COLO829 (cell line): ENCODE measurements around the gene PTPRH.

Experiments
- DNase-seq: peaks from one replicate; pipeline ENCODE4 v3.0.0; 2012; ENCODE audit warnings: low spot score

PTPRH gene

DNA sequence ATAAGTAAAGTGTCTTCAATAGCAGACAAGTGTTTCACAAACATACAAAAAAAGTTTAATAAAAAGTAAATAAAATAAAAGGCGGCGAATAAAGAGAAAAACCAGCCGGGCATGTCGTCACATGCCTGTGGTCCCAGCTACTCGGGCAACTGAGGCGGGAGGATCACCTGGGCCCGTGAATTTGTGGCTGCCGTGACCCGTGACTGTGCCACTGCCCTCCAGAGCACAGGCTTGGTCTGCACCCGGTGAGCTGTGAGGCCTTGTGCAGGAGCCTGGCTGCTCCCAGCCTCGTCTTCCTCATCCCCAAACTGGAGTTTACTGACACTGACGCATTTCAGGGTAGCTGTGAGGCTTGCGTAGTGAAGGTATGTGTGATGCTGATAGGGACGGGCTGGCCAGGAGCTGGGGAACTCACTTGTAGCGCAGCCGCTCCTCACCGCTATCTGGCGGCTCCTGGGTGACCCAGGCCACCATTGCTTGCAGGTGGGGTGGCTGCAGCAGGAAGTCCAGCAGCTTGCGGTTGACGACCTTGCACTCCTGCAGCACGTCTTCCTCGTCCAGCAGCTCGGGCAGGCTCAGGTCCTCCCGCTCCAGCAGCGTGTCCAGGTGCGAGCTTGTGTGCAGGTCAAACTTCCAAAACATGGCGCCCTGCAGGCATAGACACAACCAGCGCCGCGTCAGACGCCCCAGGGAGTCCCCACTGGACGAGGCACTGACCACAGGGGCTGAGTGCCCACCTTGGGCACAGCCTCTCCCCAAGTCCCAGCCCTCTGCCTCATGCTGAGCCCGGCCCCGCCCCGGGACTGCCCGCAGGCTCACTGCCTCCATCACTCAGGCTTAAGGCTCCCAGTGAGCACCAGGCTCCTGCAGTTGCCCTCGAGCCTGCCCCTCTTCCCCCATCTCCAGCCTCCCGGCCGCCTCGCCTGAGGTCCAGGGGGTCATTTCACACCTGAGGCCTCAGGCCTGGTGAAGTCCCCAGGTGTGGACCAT is 37.5 kb upstream of the PTPRH start:
- DNase-seq: no peak

DNA sequence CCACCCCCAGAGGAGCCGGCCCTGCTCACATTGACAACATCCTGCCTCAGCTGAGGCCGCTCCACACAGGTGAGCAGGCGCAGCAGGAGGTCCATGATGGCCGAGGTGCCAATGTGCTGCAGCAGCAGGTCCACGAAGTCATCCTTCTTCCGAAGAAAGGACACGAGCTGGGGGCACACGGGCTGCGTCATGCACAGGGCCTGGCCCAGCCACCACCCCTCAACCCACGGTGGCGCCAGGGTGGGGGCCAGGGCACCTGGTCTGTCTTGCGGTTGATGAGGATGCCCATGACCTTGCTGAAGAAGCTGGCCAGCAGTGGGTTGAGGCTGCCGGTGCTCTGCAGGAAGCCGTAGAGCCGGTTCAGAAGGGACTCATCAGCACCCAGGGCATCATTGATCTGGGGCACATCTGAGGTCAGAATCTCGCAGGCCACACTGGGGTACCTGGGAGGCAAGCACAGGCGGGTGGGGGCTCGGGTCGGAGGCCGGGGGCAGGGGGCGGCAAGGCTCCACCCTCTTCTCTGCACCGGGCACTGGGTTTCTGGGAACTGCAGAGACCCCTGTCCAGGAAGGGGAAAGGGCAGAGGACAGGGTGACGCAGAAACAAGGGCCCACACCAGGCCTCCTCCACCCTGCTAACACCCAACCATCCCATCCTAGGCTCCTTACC is 36.1 kb upstream of the PTPRH start:
- DNase-seq: no peak

DNA sequence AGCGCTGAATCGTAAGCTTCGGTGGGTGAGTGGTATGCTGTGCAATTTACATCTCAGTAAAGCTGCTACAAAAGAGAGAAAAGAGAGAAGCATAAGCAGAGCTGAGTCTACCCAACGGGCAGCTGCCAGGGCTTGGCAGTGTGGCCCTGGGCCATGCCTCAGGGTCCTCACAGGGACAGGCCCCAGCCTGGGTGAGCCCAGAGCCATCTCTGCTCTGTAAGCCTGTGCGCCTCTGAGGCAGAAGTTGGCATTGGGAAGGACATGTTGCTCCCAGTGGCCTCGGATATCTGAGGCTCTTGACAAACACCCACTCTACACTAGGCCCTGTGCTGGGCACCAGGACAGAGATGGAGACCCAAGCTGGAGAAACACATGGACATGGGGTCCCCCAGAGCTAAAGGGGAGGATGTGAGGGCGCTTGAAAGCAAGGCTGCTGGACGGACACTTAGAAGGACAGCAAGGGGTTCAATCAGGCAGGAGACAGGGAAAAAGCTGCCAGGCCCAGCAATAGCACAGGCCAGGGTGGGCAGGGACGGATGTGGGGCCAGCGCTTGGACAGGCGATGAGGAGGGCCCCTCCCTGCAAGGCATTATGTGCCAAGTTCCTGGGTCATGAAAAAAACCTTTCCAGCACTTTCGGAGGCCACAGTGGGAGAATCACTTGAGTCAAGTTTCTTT is 34.8 kb upstream of the PTPRH start:
- DNase-seq: no peak

DNA sequence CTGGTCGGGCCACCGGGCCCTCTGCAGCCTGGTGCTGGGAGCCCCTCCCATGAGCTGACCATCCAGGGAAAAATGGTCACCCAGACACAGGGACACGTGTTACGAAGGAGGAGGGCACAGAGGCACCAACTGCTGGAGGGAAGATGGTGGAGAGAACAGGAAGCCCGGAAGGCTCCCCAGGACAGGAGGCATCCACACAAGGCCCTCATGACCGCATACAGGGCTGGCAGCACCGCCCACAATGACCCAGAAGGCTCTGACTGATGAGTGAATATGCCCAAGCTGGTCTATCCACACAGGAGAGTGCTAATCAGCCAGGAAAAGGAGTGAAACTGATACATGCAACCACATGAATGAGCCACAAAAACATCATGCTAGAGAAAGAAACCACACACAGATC is 33.2 kb upstream of the PTPRH start:
- no peak for DNase-seq

DNA sequence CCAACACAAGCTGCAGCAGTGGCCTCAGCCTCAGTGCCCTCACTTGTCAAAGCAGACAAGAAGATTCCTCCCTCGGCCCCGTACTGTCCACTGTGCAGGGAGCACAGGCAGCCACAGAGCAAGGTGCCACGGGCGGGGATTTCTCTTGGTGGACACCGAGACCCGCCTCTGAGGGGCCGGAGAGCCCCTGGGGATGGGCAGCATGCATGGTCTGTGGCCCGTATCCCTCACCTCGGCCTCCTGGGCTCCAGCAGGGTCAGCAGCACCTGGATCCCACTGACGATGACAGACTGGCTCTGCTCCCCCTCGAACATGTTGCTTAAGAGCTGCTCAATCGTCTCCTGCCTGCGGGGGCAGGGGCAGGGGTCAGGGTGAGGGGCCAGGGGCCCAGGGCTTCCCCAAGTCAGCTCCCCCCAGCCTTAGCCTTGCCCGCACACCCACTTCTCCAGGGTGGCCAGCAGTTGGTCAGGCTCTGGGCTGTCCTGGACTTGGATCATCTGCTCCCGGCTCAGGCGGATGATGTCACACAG is 32.7 kb upstream of the PTPRH start:
- DNase-seq: no peak

DNA sequence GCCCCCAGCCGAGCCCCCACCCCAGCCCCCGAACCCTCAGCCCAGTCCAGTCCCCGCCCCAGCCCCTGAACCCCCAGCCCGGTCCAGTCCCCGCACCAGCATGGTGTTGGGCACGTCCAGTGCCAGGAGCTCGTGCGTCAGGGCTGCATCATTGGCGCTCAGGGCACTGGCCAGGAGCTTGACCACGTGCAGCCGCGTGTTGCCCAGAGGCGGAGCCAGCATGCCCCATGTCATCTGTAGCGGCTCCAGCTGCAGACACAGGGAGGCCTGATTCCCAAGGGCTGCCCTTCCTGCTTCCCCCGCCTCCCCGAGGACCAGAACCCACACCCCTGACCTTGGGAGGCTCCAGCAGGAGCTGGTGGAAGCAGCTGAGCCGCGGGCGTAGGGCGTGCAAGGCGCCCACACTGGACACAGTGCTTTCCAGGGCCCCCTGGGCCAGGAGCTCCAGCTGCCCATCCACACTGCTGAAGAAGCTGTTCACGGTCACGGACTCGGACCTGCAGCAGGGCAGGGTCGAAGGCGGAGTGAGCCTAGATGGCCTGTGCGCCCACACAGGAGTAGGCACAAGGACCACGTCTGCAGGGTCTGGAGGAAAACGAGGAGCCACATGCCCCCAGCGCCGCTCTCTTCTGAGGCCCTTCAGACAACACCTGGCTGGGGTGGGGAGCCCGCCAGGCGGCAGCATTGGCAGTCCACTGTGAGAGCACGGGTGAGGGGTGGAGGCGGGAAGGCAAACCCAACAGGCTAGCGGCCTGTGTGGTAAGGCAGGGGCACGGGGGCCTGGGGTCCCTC is 32.0 kb upstream of the PTPRH start:
- no peak for DNase-seq

DNA sequence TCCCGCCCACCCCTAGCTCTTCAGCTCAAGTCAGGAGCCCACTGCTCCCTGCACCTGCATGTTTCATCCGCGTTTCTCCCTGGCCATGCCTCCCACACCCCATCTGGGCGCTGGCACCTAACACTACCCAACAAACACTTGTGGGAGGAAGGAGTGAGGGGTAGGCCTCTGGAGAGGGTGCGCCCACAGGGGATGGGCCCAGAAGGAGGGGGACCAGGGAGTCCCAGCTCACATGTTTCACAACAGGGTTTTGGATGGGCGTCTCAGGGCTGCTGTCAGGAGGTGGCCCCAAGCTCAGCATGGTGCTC is 31.4 kb upstream of the PTPRH start:
- no peak for DNase-seq

DNA sequence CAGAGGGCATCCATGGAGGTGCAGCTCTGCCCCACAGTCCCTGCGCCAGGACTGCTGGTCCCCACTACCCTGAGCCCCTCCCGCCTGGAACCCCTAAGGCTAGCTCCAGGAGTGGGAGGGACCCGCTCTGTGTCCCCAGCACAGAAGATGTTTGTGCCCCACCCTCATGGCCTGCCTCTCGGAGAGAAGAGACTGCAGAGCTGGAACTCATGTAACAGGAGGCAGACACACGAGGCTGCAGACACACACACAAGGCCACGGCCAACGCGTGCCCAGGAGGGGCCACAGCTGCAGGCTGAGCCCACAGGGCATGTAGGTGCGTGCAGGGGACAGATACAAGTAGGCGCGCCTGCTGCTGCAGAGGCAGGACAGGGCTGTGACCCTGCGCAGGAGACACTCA is 29.7 kb upstream of the PTPRH start:
- no peak for DNase-seq

DNA sequence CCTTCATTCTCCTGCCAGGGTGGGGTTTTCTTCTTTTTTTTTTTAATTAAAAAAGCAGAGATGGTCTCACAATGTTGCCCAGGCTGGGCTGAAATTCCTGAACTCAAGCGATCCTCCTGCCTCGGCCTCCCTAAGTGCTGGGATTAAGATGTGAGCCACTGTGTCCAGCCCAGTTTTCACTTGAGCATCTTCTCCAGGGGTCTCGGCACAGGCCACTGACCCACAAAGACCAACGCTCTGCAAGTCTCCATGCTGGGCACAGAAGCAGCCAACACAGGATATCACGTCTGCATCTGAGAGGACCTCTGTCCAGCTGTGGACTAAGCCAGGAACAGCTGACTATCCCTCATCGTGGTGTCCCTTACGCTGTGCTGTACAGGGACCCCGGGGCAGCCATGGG is 28.7 kb upstream of the PTPRH start:
- DNase-seq: no peak

DNA sequence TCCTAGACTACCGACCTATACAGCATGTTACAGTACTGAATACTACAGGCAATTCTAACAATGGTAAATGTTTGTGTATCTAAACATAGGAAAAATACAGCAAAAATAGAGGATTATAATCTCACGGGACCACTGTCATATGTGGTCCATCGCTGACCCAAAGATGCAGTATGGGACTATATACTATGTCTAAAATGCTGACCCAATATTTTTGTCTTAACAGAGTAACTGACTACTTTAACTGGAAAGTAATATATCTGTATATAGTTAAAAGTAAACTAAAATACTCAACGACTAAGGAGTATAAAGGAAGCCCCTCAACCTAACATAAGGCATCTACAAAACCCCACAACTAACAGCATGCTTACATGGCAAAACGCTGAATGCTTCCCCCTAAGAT is 23.7 kb upstream of the PTPRH start:
- DNase-seq: no peak

DNA sequence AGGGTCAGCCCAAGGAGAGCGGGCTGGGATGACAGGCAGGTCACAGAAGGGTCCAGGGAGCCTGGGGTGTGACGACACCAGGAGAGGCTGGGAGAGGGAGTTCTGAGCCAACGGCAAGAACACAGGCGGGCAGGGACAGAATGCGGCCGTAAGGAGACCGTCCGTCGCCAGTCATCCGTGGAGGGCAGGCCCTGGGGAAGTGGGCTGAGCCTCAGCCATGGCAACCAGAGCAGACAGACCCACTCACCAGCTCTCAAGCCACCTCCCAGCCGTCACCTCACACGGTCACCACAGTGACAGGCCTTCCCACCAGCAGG is 22.9 kb upstream of the PTPRH start:
- no peak for DNase-seq

DNA sequence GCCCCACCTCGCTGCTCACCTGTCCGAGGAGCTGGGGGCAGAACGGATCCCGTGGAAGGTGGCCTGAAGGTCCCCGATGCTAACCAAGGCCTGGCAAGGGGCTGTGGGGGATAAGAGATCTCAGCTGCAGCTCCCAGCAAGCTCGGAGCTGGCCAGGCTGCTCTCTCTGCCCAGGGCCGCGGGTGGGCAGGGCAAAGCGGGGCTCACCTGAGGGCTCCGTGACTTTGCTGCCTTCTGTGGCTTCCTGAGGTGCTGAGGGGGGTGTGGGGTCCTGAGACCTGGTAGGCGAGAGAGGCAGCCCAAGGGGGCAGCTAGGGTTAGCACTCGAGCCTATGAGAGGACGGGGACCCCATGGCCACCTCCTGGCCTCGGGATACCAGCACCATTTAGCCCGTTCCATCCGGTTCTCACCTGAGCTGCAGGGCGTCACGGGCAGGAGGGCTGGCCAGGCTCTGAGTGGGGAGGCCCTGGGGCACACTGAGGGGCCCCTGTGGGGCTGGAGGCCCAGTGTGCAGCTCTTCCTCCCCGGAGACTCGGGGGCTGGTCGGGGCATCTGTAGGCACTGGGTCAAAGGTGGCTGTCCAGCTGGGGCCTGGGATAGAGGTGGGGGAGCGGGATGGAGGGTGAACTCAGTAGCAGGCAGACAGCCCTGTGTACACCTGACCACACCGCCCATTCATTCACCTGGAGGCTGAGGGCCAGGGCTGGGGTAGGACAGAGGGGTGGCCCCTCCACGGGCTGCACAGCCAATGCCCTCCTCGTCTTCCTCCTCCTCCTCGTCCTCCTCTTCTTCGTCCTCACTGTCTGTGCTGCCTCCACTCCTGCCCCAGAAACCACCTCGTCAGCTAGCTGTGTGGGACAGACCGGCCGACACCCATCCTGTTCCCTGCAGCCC is 22.3 kb upstream of the PTPRH start:
- no peak for DNase-seq

DNA sequence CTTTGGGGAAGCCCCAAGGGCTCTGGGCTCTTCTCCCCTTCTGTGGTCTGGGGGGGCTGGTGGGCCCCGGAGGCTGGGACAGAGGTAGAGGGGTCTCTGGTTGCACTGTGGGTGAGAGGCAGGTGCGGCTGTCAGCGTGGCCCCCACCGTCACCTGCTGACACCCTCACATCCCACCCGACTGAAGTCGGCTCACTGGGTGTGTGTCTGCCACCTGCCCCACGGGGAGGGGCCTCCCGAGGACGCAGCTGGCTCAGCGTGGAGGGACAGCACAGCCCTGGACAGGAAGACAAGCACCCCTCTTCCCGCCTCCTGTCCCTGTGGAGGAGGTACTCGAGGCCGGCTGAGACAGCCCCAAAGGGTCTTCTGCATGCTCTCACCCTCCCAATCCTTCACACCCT is 21.5 kb upstream of the PTPRH start:
- DNase-seq: no peak

DNA sequence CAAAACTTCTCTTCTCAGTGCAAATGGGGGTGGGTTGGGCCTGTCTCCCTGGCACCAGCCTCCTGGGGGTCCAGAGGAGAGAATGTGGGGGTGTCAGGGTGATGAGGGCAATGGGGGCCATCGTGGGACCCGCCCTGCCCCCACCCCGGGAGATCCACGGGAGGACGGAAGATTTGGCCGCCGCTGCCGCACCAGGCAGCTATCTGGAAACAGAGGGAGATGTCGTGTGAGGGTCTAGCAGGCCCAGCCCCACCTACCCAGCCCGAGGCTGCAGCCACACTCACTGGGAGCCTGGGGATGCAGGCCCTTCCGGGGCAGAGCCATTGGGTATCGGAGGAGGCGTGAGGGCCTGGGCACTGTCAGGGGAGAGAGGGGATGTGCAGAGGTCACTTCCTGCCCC is 21.0 kb upstream of the PTPRH start:
- no peak for DNase-seq

DNA sequence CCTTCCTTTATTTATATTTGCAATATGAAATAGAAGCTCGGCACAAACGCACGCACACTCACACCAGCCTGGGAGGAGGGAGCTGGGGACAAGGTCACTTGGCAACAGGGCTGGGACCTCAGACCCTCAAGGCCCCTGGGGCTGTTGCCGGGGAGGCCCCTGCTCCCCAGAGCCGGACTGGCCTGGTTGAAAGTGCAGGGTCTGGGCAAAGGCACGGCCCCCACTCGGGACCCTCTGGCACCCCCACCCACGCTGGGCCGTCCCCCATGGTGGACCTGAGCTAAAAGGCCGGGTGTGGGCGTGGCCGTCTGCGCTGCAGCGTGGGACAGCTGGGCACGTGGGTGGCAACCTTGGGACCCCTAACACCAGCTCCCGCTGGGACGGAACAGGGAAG is 20.5 kb upstream of the PTPRH start:
- DNase-seq: no peak

DNA sequence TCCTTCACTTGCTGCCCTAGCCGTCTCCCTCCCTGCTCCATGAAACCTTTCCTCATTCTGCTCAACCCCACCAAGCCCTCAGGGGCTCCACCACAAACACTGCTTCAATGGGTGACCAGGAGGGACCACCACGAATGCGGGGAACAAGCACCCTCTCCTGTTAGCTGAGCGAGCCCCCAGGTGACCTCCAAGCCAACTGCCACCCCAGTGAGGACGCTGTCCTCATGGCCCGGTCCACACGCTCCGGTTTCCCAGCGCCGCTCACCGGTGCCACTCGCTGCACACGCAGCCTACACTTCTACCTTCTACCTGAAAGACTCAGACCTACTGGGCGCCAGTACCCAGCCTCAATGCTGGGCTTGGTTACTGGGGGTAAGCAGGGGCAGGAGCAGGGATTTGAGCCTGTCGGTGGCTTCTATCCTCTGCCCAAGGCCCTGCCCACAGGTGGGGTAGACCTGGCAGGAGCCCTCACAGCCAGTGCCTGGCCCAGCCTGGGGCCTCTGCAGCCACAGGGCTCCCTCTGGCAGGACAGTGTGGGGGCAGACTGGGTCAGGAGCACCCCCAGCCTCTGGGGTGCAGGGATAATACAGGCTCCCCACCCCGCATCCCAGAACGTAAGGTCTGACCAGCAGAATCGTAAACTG is 20.0 kb upstream of the PTPRH start:
- no peak for DNase-seq

DNA sequence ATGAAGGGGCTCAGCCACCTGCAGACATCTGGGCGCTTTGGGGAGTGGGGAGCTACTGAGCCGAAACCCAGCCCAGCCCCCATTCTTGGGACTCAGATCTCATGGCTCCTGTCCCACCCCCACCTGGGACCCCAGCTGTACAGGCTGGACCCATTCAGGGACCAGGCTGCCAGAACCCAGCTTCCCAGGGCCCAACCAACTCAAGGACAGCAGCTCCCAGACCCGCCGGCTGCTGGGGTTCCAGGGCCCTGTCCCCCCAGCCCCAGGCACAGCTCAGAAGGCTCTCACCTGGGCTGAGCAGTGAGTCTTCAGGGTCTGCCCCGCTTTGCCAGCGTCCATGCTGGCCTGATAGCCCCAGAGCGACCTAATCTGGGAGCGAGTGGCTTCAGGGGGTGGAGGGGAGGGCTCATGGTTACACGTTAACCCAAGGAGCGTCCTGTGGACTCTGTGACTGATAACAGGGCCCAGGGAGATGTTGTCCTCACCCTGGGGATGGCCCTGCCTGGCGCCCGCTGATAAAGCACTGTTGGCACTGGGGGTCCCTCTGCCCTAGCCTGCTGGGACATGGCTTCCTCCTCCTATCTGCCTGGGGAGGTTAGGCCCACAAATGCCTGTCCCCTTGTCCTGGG is 19.2 kb upstream of the PTPRH start, which contains the start of gene TMEM86B:
Gene TMEM86B, minus strand, starts transcription at position 361 of the 629 bp plus-strand sequence. Its CDS starts 22 bp downstream, at position 339.
- DNase-seq: no peak

DNA sequence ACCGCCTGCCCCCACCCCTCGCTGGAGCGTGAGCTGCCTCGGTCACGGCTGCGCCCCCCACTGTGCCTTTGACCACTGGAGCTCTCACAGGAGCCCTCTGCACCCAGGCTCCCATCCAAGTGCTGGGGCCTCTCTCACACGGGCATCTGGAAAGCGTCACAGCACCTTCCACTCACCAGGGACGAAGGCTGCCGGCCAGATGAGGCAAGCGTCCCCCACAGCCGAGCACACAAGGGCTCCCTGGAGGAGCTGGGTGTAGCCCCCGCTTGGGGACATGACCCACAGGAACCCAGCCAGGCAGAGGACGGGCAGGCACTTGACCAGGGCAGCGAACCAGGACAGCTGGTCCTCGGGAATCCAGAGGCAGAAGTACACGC is 18.7 kb upstream of the PTPRH start:
- no peak for DNase-seq

DNA sequence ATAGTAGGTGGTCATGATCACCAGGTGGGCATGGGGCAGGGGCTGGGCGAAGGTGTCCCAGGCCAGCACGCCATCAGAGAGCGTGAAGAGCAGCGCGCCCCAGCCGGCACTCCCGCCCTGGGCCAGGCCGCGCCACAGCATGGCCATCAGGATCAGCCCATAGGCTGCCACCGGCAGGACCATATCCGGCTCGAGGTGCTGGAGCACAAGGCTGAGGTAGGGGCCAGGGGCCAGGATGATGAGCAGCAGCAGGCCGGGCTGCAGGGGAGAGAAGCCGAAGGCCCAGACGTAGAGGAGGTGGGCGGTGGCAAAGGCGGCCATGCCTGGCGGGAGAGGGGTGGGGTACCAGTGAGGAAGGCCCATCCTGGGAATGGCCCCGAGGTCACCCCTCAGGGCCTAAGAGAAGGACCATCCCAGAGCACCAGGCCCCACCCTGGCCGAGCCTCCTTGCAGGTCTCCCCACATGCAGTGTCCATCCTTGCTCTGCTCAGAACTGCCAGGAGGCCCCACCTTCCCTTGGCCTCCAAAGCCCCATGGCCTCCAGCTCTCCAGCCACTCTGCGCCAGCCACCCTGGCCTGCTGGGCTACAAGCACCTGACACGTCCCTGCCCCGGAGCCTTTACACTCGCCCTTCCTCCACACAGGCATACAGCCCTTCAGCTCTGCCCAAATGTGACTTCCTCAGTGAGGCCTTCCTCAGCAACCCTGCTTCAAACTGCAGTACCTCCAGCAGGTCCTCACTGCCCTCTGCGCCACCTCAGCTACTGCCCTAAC is 18.1 kb upstream of the PTPRH start:
- DNase-seq: no peak
